Measurements from ENCODE around the gene SLC7A7. TPM values are rescaled to one million over a fixed set of nuclear protein-coding genes. Genes with fewer than 3 reads are reported as not detected.
"Not testable (repeated sequence)": the region's sequence is repeated elsewhere in the genome, so short reads cannot be mapped to it uniquely, and the experiment has no call there.

The SLC7A7 gene
- total and polyA plus RNA-seq, 4 donors, result 2.8 to 14.3 (median 8.8) TPM

DNA sequence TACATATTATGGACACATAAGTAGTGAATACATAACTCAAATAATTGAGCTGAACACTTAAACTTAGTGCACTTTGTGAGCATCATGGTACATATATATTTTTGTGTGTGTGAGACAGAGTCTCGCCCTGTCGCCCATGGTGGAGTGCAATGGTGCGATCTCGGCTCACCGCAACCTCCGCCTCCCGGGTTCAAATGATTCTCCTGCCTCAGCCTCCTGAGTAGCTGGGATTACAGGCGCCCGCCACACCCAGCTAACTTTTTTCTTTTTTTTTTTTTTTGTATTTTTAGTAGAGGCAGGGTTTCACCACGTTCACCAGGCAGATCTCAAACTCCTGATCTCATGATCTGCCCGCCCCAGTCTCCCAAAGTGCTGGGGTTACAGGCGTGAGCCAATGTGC is 36.9 kb upstream of the SLC7A7 start:
- not testable (repeated sequence) for H3K4me3 ChIP-seq (ENCODE audit: low read depth in 1 of 3, low read length in 3 of 3); H3K27ac ChIP-seq (ENCODE audit: low read depth in 1 of 2, low read length in 2 of 2); DNase-seq (ENCODE audit: low spot score); H3K9me3 ChIP-seq (ENCODE audit: control insufficient read depth in 4 of 4, low read length in 3 of 4); H3K36me3 ChIP-seq (ENCODE audit: control insufficient read depth in 4 of 4, insufficient read depth in 3 of 4, low read depth in 1 of 4, low read length in 3 of 4); H3K27me3 ChIP-seq (ENCODE audit: control insufficient read depth in 4 of 4, insufficient read depth in 4 of 4, low read length in 3 of 4); H3K9ac ChIP-seq (ENCODE audit: low read depth in 1 of 2, low read length in 2 of 2)
- peaks cover 0 to 12% (median 8%) of the 10 kb centered on the region in 4 donors for H3K4me1 ChIP-seq (ENCODE audit: control insufficient read depth in 4 of 4, insufficient read depth in 4 of 4, low read length in 3 of 4)
- WGBS, result 88% methylated on average over 12 of the region's 12 CpGs

DNA sequence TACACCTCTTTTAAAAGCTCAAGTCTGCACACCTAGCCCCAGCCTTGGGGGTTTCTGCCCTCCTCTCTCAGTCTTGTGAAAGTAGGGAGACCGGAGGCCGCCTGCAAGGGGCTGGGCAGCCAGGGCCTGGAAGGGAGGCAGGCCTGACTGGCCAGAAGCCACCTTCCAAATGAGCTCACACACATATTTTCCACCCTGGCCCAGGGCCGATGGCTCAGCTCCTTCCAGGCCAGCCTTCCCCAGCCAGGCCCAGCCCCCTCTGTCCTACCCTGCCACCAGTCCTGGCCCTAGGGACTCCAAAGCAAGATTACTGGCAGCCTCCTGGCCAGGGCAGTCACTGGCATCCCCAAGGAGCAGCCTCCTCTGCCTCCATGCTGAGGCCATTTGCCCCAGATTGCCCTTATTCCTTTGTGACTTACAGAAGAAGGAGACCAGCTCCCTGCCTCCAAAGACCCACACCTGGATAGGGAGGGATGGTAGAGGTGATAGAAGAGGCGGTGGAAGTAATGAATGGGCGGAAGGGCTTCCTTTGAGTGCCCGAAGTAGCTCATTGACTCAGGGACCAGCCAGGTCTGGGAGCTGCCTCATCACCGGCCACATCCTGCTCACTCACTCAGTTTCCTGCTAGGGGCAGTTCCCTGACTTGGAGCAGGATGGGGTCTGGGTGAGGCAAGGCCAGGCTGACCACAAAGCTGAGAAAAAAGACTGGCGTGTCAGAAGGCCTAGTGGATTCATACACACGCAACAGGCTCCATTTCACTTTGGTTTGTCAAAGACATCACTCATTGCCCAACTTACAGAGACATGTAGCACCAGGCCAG is 35.9 kb upstream of the SLC7A7 start:
- peak overlapping the region; percentile 50 to 54 for H3K27ac ChIP-seq (ENCODE audit: low read depth in 1 of 2, low read length in 2 of 2)
- no peak overlapping the region for H3K4me3 ChIP-seq (ENCODE audit: low read depth in 1 of 3, low read length in 3 of 3)
- WGBS, result 77% methylated on average over 9 of the region's 9 CpGs
- no peaks in the 10 kb centered on the region for H3K9me3 ChIP-seq (ENCODE audit: control insufficient read depth in 4 of 4, low read length in 3 of 4)
- no peaks in the 10 kb centered on the region for H3K27me3 ChIP-seq (ENCODE audit: control insufficient read depth in 4 of 4, insufficient read depth in 4 of 4, low read length in 3 of 4)
- H3K36me3 ChIP-seq (ENCODE audit: control insufficient read depth in 4 of 4, insufficient read depth in 3 of 4, low read depth in 1 of 4, low read length in 3 of 4), result no peaks in the 10 kb centered on the region
- no peak for DNase-seq (ENCODE audit: low spot score)
- TF ChIP-seq, protein P1, sequence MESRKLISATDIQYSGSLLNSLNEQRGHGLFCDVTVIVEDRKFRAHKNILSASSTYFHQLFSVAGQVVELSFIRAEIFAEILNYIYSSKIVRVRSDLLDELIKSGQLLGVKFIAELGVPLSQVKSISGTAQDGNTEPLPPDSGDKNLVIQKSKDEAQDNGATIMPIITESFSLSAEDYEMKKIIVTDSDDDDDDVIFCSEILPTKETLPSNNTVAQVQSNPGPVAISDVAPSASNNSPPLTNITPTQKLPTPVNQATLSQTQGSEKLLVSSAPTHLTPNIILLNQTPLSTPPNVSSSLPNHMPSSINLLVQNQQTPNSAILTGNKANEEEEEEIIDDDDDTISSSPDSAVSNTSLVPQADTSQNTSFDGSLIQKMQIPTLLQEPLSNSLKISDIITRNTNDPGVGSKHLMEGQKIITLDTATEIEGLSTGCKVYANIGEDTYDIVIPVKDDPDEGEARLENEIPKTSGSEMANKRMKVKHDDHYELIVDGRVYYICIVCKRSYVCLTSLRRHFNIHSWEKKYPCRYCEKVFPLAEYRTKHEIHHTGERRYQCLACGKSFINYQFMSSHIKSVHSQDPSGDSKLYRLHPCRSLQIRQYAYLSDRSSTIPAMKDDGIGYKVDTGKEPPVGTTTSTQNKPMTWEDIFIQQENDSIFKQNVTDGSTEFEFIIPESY (IDR thresholded peaks at IDR 0.05), result no peak
- TF ChIP-seq, protein P2, sequence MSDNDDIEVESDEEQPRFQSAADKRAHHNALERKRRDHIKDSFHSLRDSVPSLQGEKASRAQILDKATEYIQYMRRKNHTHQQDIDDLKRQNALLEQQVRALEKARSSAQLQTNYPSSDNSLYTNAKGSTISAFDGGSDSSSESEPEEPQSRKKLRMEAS (IDR thresholded peaks at IDR 0.05), result no peak
- TF ChIP-seq JUND (IDR thresholded peaks at IDR 0.05) (peak; percentile 30 to 45), HNF4G (IDR thresholded peaks at IDR 0.05) (no peak), TAF1 (conservative IDR thresholded peaks at IDR 0.05) (no peak), GABPA (IDR thresholded peaks at IDR 0.05 in 1 of 2, conservative IDR thresholded peaks at IDR 0.05 in 1 of 2) (no peak), RAD21 (IDR thresholded peaks at IDR 0.05) (peak in 1 of 2 donors; percentile 7), YY1 (IDR thresholded peaks at IDR 0.05) (no peak), SP1 (IDR thresholded peaks at IDR 0.05) (no peak), HNF4A (conservative IDR thresholded peaks at IDR 0.05) (no peak), EGR1 (IDR thresholded peaks at IDR 0.05; ENCODE audit: low read depth in 2 of 2) (no peak), RXRA (IDR thresholded peaks at IDR 0.05) (no peak)
- TF ChIP-seq, protein P3, sequence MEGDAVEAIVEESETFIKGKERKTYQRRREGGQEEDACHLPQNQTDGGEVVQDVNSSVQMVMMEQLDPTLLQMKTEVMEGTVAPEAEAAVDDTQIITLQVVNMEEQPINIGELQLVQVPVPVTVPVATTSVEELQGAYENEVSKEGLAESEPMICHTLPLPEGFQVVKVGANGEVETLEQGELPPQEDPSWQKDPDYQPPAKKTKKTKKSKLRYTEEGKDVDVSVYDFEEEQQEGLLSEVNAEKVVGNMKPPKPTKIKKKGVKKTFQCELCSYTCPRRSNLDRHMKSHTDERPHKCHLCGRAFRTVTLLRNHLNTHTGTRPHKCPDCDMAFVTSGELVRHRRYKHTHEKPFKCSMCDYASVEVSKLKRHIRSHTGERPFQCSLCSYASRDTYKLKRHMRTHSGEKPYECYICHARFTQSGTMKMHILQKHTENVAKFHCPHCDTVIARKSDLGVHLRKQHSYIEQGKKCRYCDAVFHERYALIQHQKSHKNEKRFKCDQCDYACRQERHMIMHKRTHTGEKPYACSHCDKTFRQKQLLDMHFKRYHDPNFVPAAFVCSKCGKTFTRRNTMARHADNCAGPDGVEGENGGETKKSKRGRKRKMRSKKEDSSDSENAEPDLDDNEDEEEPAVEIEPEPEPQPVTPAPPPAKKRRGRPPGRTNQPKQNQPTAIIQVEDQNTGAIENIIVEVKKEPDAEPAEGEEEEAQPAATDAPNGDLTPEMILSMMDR (IDR thresholded peaks at IDR 0.05; ENCODE audit: low read depth, low read length, missing input control), result no peak
- H3K4me1 ChIP-seq (ENCODE audit: control insufficient read depth in 4 of 4, insufficient read depth in 4 of 4, low read length in 3 of 4), result peaks cover 0 to 12% (median 8%) of the 10 kb centered on the region in 4 donors
- no peak overlapping the region for H3K9ac ChIP-seq (ENCODE audit: low read depth in 1 of 2, low read length in 2 of 2)

Data from liver (tissue), 9 donors.